GM10266 (cell line): ENCODE results near the gene PHACTR1.

Experiments
- DNase-seq: peaks from one replicate; pipeline ENCODE4 v3.0.0; 2012; ENCODE audit errors: extremely low spot score
- TF ChIP-seq, protein P1 (sequence below): IDR thresholded peaks from 2 replicates; pipeline ENCODE4 v1.5.1; 2012; ENCODE audit warnings: mild to moderate bottlenecking, low read depth; ENCODE audit not compliant: control insufficient read depth, insufficient read depth; ENCODE audit errors: missing control alignments

Gene PHACTR1

DNA sequence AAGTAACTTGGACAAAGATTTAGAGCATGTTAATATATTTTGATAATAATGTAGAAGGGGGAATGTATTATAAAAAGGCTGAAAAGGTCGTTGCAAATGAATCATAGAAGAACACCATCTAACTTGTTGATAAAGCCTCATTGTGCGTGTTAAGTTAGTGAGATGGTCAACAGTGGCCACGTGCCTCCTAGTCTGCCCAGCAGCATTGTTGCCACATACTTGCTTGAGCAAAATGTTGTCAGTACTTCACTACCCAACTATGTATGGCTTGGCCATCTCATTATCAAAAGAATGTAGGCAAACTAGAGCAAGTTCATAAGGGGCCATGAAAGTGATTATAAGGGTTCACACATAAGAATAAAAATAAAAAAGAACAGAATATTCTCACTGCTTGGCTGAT lies 84.6 kb downstream of the PHACTR1 start:
- TF ChIP-seq, protein P1, sequence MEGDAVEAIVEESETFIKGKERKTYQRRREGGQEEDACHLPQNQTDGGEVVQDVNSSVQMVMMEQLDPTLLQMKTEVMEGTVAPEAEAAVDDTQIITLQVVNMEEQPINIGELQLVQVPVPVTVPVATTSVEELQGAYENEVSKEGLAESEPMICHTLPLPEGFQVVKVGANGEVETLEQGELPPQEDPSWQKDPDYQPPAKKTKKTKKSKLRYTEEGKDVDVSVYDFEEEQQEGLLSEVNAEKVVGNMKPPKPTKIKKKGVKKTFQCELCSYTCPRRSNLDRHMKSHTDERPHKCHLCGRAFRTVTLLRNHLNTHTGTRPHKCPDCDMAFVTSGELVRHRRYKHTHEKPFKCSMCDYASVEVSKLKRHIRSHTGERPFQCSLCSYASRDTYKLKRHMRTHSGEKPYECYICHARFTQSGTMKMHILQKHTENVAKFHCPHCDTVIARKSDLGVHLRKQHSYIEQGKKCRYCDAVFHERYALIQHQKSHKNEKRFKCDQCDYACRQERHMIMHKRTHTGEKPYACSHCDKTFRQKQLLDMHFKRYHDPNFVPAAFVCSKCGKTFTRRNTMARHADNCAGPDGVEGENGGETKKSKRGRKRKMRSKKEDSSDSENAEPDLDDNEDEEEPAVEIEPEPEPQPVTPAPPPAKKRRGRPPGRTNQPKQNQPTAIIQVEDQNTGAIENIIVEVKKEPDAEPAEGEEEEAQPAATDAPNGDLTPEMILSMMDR = no peak
- DNase-seq = no peak

DNA sequence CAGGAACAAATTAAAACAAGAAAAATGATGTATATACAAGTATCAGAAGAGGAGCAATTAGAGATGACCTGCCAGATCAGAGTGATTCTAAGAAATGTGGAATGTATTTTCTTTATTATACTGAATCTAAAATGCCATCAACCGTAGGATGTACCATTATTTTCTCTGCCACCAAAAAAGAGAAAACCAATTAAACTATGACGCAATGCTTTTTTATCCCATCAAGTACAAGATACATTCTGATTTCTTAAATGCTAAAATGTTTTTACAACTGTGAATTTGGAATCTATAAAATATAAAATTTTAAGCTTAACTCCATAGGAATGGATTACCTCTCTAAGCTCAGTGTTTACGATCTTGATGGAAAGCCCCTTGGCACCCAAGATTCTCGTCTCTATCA lies 85.9 kb downstream of the PHACTR1 start:
- no peak for DNase-seq
- TF ChIP-seq, protein P1 = no peak

DNA sequence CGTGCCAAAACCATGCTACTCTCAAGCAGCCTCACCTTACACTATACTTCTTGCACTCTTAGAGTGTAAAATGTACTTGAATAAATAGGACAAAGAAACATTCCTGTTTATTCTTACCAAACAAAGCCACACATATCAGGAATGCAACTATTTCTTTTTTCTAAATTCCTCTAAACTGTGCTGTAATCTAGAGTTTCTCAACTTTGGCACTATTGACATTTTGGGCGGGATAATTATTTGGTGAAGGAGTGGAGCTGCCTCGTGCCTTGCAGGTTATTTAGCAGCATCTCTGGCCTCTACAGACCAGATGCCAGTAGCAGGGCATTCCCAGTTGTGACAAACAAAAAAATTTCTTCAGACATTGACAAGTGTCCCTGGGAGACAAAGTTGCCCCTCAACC lies 86.9 kb downstream of the PHACTR1 start:
- TF ChIP-seq, protein P1 = no peak
- no peak for DNase-seq

DNA sequence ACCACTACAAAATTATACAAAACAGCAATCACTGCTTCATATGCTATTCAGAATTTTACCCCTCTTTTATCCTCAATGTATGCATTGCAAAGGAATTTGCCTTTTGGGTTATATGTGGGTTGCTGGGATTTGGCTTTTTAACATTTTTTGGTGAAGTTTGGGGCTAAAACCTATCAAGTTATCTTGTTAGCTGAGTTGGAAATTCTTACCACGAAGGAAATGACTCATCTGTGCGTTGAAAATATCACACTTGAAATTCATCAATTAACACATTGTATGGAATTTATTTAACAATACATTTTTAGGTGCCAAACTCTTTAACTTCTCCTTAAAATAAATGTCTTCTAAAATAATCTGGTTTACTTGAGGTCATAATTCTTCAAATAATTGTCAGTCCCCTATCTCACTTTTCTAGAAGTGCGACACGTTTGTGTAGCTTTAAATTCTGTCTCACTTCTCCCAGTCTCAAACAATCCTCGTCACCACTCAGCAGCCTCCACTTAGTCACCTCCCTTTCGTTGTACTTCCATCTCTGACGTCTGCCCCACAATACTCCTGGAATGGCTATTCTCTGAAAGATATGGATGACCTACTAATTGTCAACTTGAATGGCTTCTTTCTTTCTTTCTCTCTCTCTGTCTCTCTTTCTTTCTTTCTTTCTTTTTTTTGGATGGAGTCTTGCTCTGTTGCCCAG lies 88.5 kb downstream of the PHACTR1 start:
- DNase-seq = no peak
- TF ChIP-seq, protein P1 = no peak

DNA sequence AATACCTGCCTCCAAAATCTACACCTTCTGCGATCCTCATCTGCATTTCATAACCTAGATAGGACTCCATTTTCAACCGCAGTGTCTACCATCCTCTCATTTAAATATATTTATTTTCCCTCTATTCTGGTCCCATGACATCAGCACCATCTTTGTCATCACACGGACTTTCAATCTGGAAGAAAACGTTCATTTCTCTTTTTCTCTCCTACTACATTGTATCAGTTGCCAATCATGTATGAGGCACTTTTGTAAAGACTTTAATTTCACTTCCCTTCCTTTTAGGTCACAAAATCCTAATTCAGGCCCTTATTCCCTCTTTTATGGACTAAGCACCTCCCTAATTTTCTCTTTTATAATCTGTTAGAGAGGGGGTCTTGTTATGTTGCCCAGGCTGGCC lies 89.6 kb downstream of the PHACTR1 start:
- TF ChIP-seq, protein P1 = no peak
- DNase-seq = no peak

DNA sequence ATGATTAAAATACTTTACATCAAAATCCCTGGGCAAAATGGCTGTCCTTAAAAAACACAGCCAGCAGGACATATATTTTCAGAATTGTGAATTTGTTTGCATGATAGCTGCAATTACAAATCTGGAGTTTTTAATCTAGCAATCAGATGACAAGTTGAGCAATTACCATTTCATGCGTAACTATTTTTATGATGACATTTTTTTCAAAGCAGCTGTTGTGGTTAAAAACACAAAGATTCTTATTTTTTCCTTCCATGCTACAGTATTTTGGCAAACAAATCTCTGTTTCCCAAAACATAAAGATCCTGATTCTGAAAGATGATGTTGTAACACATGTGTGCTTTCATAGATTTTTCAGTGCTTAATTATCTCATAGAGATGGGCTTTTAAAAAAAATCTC lies 90.2 kb downstream of the PHACTR1 start:
- no peak for DNase-seq
- TF ChIP-seq, protein P1 = no peak

DNA sequence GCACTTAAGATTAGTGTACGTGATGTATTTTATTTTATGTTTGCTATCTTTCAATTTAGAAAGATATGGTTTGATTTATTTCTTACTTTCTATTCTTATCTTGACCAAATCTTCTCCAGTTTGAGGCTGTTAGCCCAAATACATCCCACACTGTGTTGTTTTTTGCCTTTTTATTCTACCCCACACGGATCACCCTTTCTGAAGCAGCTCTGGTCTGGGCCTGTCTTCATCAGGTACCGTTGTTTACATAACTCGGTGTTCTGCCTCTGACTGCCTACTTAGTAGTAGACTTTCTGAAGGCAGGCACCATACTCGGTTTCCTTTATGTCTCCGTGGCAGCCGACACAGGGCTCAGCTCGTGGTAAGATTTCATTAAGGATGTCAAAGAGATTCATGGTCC lies 95.0 kb downstream of the PHACTR1 start:
- DNase-seq = no peak
- TF ChIP-seq, protein P1 = no peak
